ENCODE data around the gene EPN1. TPM values are rescaled to one million over a fixed set of nuclear protein-coding genes. Genes with fewer than 3 reads are reported as not detected.

Gene EPN1
- total and polyA plus RNA-seq, 2 of the 13 experiments (the other 11 are each of a cell fraction or from before 2014, with no cell fraction given): 28.9 to 31.7 TPM

DNA sequence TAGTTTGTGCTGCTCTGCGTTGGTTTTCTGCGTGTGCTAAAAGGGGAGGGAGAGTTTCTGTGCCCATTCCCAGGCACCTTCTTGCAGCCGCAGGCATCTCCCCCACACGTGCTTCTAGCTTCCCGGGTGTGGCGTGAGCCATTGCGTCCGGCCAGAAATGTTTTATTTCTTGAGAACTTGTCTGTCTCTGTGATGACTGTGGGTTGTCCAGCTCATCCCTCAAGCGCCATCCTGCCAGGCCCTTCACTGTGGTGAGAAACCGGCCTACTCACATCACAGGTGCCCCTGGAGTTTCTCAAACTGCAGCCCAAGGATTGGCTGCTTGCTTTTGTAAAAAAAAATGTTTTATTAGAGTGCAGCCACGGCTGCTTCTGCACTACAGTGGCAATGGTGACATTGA, 24.2 kb downstream of the EPN1 start:
- intact Hi-C loops (cut with micrococcal nuclease; ENCODE audit: unreplicated experiment): no loop called here
- Histone ChIP-seq H3K4me3 (replicated peaks in 1 of 3; ENCODE audit: insufficient read depth in 1 of 3, low read depth in 2 of 3, low read length in 3 of 3) (no peak overlapping the region), H3K79me2 (ENCODE audit: insufficient read depth, low read length) (no peaks in the 10 kb centered on the region), H3K27me3 (ENCODE audit: control insufficient read depth in 1 of 2, insufficient read depth in 2 of 2, low read length in 2 of 2) (no peaks in the 10 kb centered on the region), H4K20me1 (ENCODE audit: insufficient read depth, low read length) (no peaks in the 10 kb centered on the region), H3K36me3 (replicated peaks in 1 of 2; ENCODE audit: control insufficient read depth in 1 of 2, insufficient read depth in 2 of 2, low read length in 2 of 2) (peaks cover 12 to 17% of the 10 kb centered on the region in 2 experiments; a peak in 4 of 5 replicates), H3K27ac (ENCODE audit: extremely low read length, insufficient read depth, low read length) (no peak overlapping the region), H3K4me2 (ENCODE audit: low read depth, low read length) (no peak overlapping the region), H3K9me3 (ENCODE audit: low read length) (no peaks in the 10 kb centered on the region), H3K9ac (ENCODE audit: insufficient read depth, low read depth, low read length) (no peak overlapping the region), H3K4me1 (ENCODE audit: insufficient read depth, low read length) (no peaks in the 10 kb centered on the region), H2AFZ (ENCODE audit: low read length) (no peak overlapping the region)
- ATAC-seq: no peak
- TF ChIP-seq ZNF746 (CRISPR knock-in tag; IDR thresholded peaks at IDR 0.05): no peak
- no peak for TF ChIP-seq SP4 (CRISPR knock-in tag; IDR thresholded peaks at IDR 0.05)
- TF ChIP-seq, protein P1, sequence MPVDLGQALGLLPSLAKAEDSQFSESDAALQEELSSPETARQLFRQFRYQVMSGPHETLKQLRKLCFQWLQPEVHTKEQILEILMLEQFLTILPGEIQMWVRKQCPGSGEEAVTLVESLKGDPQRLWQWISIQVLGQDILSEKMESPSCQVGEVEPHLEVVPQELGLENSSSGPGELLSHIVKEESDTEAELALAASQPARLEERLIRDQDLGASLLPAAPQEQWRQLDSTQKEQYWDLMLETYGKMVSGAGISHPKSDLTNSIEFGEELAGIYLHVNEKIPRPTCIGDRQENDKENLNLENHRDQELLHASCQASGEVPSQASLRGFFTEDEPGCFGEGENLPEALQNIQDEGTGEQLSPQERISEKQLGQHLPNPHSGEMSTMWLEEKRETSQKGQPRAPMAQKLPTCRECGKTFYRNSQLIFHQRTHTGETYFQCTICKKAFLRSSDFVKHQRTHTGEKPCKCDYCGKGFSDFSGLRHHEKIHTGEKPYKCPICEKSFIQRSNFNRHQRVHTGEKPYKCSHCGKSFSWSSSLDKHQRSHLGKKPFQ (CRISPR knock-in tag; IDR thresholded peaks at IDR 0.05; ENCODE audit: insufficient replicate concordance): no peak
- TF ChIP-seq ZNF224 (CRISPR knock-in tag; IDR thresholded peaks at IDR 0.05): no peak
- TF ChIP-seq ZFY (CRISPR knock-in tag; IDR thresholded peaks at IDR 0.05): no peak
- TF ChIP-seq HOXA3 (CRISPR knock-in tag; IDR thresholded peaks at IDR 0.05): no peak
- POLR2A ChIA-PET: no interaction called here
- BruUV-seq (replicated peaks): no TSS peak
- FAIRE-seq: no peak
- in situ Hi-C loops (cut with HindIII; ENCODE audit: extremely low pct_ligation_motif_present, low pct_unique_long_range_greater_than_20kb): no loop called here
- no peak for DNase-seq (ENCODE audit: low spot score)
- CTCF ChIA-PET (ENCODE audit: low intra/inter-chr PET ratio, low total read pairs): no interaction called here
- 97% methylated on average over 11 of the region's 11 CpGs for WGBS (ENCODE audit: low lambda C conversion rate)

DNA sequence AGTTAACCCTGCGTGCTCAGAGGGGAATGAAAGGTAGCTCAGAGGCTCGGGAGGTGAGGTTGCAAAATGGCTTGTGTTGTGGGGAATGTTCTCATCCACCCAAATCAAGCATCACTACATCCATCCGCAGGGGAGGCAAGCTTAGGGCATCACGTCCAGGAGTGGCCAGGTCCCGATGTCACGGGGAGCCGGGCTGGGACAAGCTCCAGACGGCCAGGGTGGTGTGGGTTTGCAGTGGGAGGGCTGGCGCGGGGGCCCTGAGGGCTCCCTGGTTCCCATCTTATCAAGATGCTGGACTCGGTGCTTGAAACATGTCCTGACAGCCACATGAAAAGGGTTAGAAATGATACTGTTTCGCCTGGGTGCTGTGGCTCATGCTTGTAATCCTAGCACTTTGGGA, 25.8 kb downstream of the EPN1 start:
- TF ChIP-seq CBX5 (CRISPR knock-in tag; IDR thresholded peaks at IDR 0.05; ENCODE audit: borderline replicate concordance) (no peak), FOSL1 (CRISPR knock-in tag; IDR thresholded peaks at IDR 0.05; ENCODE audit: borderline replicate concordance) (no peak)
- H3K4me1 ChIP-seq (ENCODE audit: insufficient read depth, low read length): no peaks in the 10 kb centered on the region
- ChIA-PET POLR2A (no interaction called here), CTCF (ENCODE audit: low intra/inter-chr PET ratio, low total read pairs) (no interaction called here)
- H2AFZ ChIP-seq (ENCODE audit: low read length): no peak overlapping the region
- over 99% methylated on average over 10 of the region's 12 CpGs for WGBS (ENCODE audit: low lambda C conversion rate)
- FAIRE-seq (no peak), DNase-seq (ENCODE audit: low spot score) (no peak), ATAC-seq (no peak)
- no peaks in the 10 kb centered on the region for H3K9me3 ChIP-seq (ENCODE audit: low read length)
- H3K4me2 ChIP-seq (ENCODE audit: low read depth, low read length): no peak overlapping the region
- H3K27me3 ChIP-seq (ENCODE audit: control insufficient read depth in 1 of 2, insufficient read depth in 2 of 2, low read length in 2 of 2): no peaks in the 10 kb centered on the region
- in situ Hi-C loops (cut with HindIII; ENCODE audit: extremely low pct_ligation_motif_present, low pct_unique_long_range_greater_than_20kb) (no loop called here), intact Hi-C loops (cut with micrococcal nuclease; ENCODE audit: unreplicated experiment) (no loop called here)
- H3K9ac ChIP-seq (ENCODE audit: insufficient read depth, low read depth, low read length): no peak overlapping the region
- H3K4me3 ChIP-seq (replicated peaks in 1 of 3; ENCODE audit: insufficient read depth in 1 of 3, low read depth in 2 of 3, low read length in 3 of 3): no peak overlapping the region
- BruUV-seq (replicated peaks): no TSS peak
- no peaks in the 10 kb centered on the region for H4K20me1 ChIP-seq (ENCODE audit: insufficient read depth, low read length)
- H3K36me3 ChIP-seq (replicated peaks in 1 of 2; ENCODE audit: control insufficient read depth in 1 of 2, insufficient read depth in 2 of 2, low read length in 2 of 2): peaks cover 8 to 15% of the 10 kb centered on the region in 2 experiments; a peak in 3 of 5 replicates
- no peak overlapping the region for H3K27ac ChIP-seq (ENCODE audit: extremely low read length, insufficient read depth, low read length)
- H3K79me2 ChIP-seq (ENCODE audit: insufficient read depth, low read length): no peaks in the 10 kb centered on the region
